Activated naive CD8-positive, alpha-beta T cell treated with anti-CD3 and anti-CD28 coated beads for 36 hours (primary cell): Measurements from ENCODE around the gene GRIK4. TPM values are rescaled to one million over a fixed set of nuclear protein-coding genes. Genes with fewer than 3 reads are reported as not detected.

Source experiments
- DNase-seq: peaks from one replicate; pipeline ENCODE4 v3.0.0; 2021
- H3K27ac Mint-ChIP-seq: one replicate; pipeline ENCODE4 v1.8.0; 2022; ENCODE audit warnings: mild to moderate bottlenecking, moderate library complexity, mixed read lengths
- H3K27me3 Mint-ChIP-seq: one replicate; pipeline ENCODE4 v1.8.0; 2022; ENCODE audit warnings: mild to moderate bottlenecking, mixed read lengths
- H3K36me3 Mint-ChIP-seq: one replicate; pipeline ENCODE4 v1.8.0; 2021; ENCODE audit warnings: mild to moderate bottlenecking, mixed read lengths
- H3K4me1 Mint-ChIP-seq: one replicate; pipeline ENCODE4 v1.8.0; 2021; ENCODE audit warnings: mixed read lengths
- H3K4me3 Mint-ChIP-seq: one replicate; pipeline ENCODE4 v1.8.0; 2022; ENCODE audit warnings: mild to moderate bottlenecking, moderate library complexity, mixed read lengths
- H3K9me3 Mint-ChIP-seq: one replicate; pipeline ENCODE4 v1.8.0; 2022; ENCODE audit warnings: mixed read lengths
- total RNA-seq, 2 experiments: library from RNA; stranded (reverse); gene quantifications; one replicate each; pipeline ENCODE4 v1.2.3, GENCODE V29; 2021

GRIK4 gene
- total RNA-seq, 2 experiments from 2014 or later: 0.40 to 0.43 TPM

- H3K4me3 Mint-ChIP-seq: no peak overlapping the region
Observed at GRCh38 chr11:120681434-120682331, 170.1 kb downstream of the GRIK4 start.

GRCh38 chr11:120682332-120682649 lies 170.7 kb downstream of the GRIK4 start:
- Mint-ChIP-seq H3K27me3 (peaks cover 34% of the 10 kb centered on the region), H3K9me3 (no peaks in the 10 kb centered on the region), H3K36me3 (no peaks in the 10 kb centered on the region), H3K4me3 (no peak overlapping the region), H3K4me1 (no peaks in the 10 kb centered on the region), H3K27ac (no peak overlapping the region)
- DNase-seq: no peak

More at GRCh38 chr11:120681434-120682331, 170.1 kb downstream of the GRIK4 start:
- Mint-ChIP-seq H3K9me3 (no peaks in the 10 kb centered on the region), H3K27ac (no peak overlapping the region), H3K36me3 (no peaks in the 10 kb centered on the region), H3K4me1 (no peaks in the 10 kb centered on the region), H3K27me3 (peaks cover 36% of the 10 kb centered on the region)
- DNase-seq: no peak

DNA sequence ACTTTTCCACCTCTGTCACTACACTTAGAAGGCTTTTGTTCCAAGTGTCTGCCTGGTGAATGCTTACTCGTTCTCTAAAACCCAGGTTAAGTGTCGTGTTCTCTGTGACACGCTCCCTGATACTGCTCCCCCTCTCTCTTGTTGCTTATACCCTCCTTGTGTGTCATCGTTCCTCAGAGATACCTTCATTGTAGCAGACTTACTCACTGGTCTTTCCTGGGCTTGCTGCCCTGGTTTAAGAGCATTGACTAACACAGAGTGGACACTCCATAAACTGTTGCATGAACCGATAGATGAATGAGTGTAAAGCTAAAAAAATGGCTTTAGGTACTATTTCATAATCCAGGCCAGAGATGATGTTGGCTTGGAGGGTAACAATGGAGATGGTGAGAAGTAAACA lies 171.3 kb downstream of the GRIK4 start:
- H3K36me3 Mint-ChIP-seq: no peaks in the 10 kb centered on the region
- H3K27ac Mint-ChIP-seq: no peak overlapping the region
- no peaks in the 10 kb centered on the region for H3K4me1 Mint-ChIP-seq
- H3K9me3 Mint-ChIP-seq: no peaks in the 10 kb centered on the region
- H3K4me3 Mint-ChIP-seq: no peak overlapping the region
- no peak for DNase-seq
- H3K27me3 Mint-ChIP-seq: peaks cover 33% of the 10 kb centered on the region

GRCh38 chr11:120686516-120686915 lies 175.0 kb downstream of the GRIK4 start:
- H3K36me3 Mint-ChIP-seq: no peaks in the 10 kb centered on the region
- H3K27me3 Mint-ChIP-seq: peaks cover 60% of the 10 kb centered on the region
- no peaks in the 10 kb centered on the region for H3K9me3 Mint-ChIP-seq

GRCh38 chr11:120688163-120688562 lies 176.6 kb downstream of the GRIK4 start:
- H3K4me1 Mint-ChIP-seq: no peaks in the 10 kb centered on the region
- no peak for DNase-seq
- H3K36me3 Mint-ChIP-seq: no peaks in the 10 kb centered on the region

More at GRCh38 chr11:120686516-120686915, 175.0 kb downstream of the GRIK4 start:
- Mint-ChIP-seq H3K4me1 (no peaks in the 10 kb centered on the region), H3K27ac (no peak overlapping the region), H3K4me3 (no peak overlapping the region)
- DNase-seq: no peak

GRCh38 chr11:120689596-120690275 lies 178.2 kb downstream of the GRIK4 start:
- H3K36me3 Mint-ChIP-seq: no peaks in the 10 kb centered on the region
- DNase-seq: no peak

More at GRCh38 chr11:120688163-120688562, 176.6 kb downstream of the GRIK4 start:
- H3K27ac Mint-ChIP-seq: no peak overlapping the region
- H3K4me3 Mint-ChIP-seq: no peak overlapping the region
- H3K27me3 Mint-ChIP-seq: peaks cover 64% of the 10 kb centered on the region
- H3K9me3 Mint-ChIP-seq: no peaks in the 10 kb centered on the region

GRCh38 chr11:120690406-120690805 lies 178.9 kb downstream of the GRIK4 start:
- H3K9me3 Mint-ChIP-seq: no peaks in the 10 kb centered on the region
- no peak overlapping the region for H3K4me3 Mint-ChIP-seq
- no peak overlapping the region for H3K27ac Mint-ChIP-seq
- no peak for DNase-seq
- peaks cover 49% of the 10 kb centered on the region for H3K27me3 Mint-ChIP-seq
- no peaks in the 10 kb centered on the region for H3K4me1 Mint-ChIP-seq
- no peaks in the 10 kb centered on the region for H3K36me3 Mint-ChIP-seq

More at GRCh38 chr11:120689596-120690275, 178.2 kb downstream of the GRIK4 start:
- Mint-ChIP-seq H3K4me3 (no peak overlapping the region), H3K27ac (no peak overlapping the region), H3K9me3 (no peaks in the 10 kb centered on the region), H3K4me1 (no peaks in the 10 kb centered on the region), H3K27me3 (peaks cover 53% of the 10 kb centered on the region)

GRCh38 chr11:120694726-120695125 lies 183.2 kb downstream of the GRIK4 start:
- Mint-ChIP-seq H3K27ac (no peak overlapping the region), H3K27me3 (peaks cover 20% of the 10 kb centered on the region), H3K4me1 (no peaks in the 10 kb centered on the region), H3K4me3 (no peak overlapping the region), H3K9me3 (no peaks in the 10 kb centered on the region), H3K36me3 (no peaks in the 10 kb centered on the region)
- DNase-seq: no peak

DNA sequence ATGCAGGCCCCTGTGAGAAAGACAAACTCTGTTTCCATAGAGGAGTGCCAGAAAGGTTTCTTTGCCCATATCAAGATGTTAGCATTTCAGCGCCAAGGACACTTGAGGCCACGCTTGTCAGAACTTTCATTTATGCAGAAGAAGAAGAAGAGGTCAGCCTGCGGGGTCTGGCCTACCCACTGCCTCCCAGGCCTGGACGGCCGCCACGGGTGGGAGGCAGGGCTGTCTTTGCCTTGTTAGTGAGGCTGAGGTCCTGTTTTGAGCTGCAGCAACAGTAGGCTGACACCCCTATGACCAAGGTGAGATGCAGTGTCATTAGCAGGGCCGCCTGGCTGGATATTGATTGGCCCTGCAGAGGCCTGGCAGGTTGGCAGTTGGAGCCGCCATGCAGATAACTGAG lies 183.9 kb downstream of the GRIK4 start:
- DNase-seq: no peak
- Mint-ChIP-seq H3K27me3 (peaks cover 16% of the 10 kb centered on the region), H3K4me1 (no peaks in the 10 kb centered on the region), H3K27ac (no peak overlapping the region), H3K4me3 (no peak overlapping the region), H3K36me3 (no peaks in the 10 kb centered on the region), H3K9me3 (no peaks in the 10 kb centered on the region)

- no peak for DNase-seq
- H3K27ac Mint-ChIP-seq: no peak overlapping the region
- no peaks in the 10 kb centered on the region for H3K9me3 Mint-ChIP-seq
- no peaks in the 10 kb centered on the region for H3K36me3 Mint-ChIP-seq
- H3K4me3 Mint-ChIP-seq: no peak overlapping the region
- H3K27me3 Mint-ChIP-seq: peaks cover 11% of the 10 kb centered on the region
- H3K4me1 Mint-ChIP-seq: no peaks in the 10 kb centered on the region
Observed at GRCh38 chr11:120695939-120696338, 184.4 kb downstream of the GRIK4 start.

DNA sequence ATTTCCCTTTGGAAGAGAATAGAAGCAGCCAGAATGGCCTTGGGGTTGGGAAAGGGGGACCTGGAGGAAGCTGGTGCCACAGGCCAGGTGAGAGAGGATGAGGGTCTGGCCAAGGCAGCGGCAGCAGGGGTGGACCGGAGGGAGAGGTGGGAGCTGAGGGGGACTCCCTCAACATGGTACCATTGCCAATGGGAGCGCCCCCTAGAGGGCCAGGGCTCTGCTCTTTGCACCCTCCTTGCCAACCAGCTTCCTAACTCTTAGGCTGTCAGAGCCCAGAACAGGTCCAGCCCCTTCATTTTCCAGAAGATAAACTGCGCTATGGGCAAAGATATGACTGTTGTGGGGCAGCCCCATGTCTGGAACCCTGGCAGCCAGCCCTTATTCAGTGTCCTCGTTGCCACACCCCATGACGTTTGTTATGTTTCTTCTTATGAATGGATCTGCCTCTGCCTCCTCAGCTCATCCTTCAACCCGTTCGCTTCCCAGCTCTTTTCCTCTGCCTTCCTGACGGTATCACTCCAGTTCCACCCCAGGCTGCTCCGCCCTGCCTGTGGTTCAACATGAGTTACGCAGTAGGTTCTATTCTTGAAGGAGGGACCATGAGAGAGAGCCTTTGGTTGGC lies 185.2 kb downstream of the GRIK4 start:
- no peaks in the 10 kb centered on the region for H3K9me3 Mint-ChIP-seq
- no peaks in the 10 kb centered on the region for H3K4me1 Mint-ChIP-seq
- peaks cover 9% of the 10 kb centered on the region for H3K27me3 Mint-ChIP-seq
- no peak overlapping the region for H3K27ac Mint-ChIP-seq
- no peak for DNase-seq
- no peaks in the 10 kb centered on the region for H3K36me3 Mint-ChIP-seq
- no peak overlapping the region for H3K4me3 Mint-ChIP-seq

GRCh38 chr11:120698918-120699317 lies 187.4 kb downstream of the GRIK4 start:
- no peaks in the 10 kb centered on the region for H3K9me3 Mint-ChIP-seq

GRCh38 chr11:120702656-120703055 lies 191.1 kb downstream of the GRIK4 start:
- no peak overlapping the region for H3K4me3 Mint-ChIP-seq
- DNase-seq: no peak
- H3K9me3 Mint-ChIP-seq: peaks cover 2% of the 10 kb centered on the region
- no peak overlapping the region for H3K27ac Mint-ChIP-seq
- no peaks in the 10 kb centered on the region for H3K36me3 Mint-ChIP-seq
- no peaks in the 10 kb centered on the region for H3K4me1 Mint-ChIP-seq
- no peaks in the 10 kb centered on the region for H3K27me3 Mint-ChIP-seq

More at GRCh38 chr11:120698918-120699317, 187.4 kb downstream of the GRIK4 start:
- Mint-ChIP-seq H3K4me1 (no peaks in the 10 kb centered on the region), H3K27ac (no peak overlapping the region), H3K27me3 (no peaks in the 10 kb centered on the region), H3K4me3 (no peak overlapping the region), H3K36me3 (no peaks in the 10 kb centered on the region)
- DNase-seq: no peak

DNA sequence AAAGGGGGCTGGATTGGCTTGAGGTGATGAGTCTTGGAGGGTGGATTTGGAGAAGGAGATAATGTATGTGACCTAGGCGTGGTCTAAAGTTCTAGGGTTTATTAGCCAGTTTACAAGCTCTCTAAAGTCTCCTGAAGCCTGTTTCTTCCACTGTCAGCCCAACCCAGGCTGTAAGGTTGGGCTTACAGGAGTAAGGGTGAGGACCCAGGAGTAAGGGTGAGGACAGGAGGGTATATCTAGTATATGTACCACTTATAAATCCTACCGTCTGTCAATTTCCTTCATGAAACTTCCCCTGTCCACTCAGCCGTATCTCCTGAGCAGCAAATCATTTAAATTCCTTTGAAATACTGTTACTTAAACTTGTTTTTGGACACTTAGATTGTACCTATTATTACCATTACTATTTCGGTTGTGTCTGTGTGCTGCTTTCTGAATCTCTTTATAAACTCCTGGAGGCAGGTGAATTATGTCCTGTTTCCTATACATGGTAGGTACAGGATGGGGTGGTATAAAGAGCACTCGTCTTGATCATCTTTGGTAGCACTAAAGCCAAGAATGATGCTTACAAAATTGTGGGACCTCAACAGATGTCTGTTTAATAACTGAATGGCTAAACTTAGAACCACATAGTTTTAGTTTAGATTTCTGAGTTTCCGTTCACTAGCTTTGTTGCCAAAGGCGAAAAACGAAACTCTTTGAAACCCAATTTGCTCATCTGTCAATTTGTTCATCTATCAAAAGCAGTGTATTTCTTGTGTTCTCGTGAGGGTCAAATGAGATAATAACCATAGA lies 192.0 kb downstream of the GRIK4 start:
- no peak for DNase-seq
- peaks cover 6% of the 10 kb centered on the region for H3K27me3 Mint-ChIP-seq
- H3K9me3 Mint-ChIP-seq: peaks cover 3% of the 10 kb centered on the region
- H3K4me3 Mint-ChIP-seq: no peak overlapping the region
- no peak overlapping the region for H3K27ac Mint-ChIP-seq
- H3K36me3 Mint-ChIP-seq: no peaks in the 10 kb centered on the region
- no peaks in the 10 kb centered on the region for H3K4me1 Mint-ChIP-seq
